Measurements from ENCODE around the gene UCHL5. TPM values are rescaled to one million over a fixed set of nuclear protein-coding genes. Genes with fewer than 3 reads are reported as not detected.
"Not testable (repeated sequence)": the region's sequence is repeated elsewhere in the genome, so short reads cannot be mapped to it uniquely, and the experiment has no call there.

UCHL5 gene
- total RNA-seq, 2 donors from 2014 or later, result 45.4 to 51.7 TPM

DNA sequence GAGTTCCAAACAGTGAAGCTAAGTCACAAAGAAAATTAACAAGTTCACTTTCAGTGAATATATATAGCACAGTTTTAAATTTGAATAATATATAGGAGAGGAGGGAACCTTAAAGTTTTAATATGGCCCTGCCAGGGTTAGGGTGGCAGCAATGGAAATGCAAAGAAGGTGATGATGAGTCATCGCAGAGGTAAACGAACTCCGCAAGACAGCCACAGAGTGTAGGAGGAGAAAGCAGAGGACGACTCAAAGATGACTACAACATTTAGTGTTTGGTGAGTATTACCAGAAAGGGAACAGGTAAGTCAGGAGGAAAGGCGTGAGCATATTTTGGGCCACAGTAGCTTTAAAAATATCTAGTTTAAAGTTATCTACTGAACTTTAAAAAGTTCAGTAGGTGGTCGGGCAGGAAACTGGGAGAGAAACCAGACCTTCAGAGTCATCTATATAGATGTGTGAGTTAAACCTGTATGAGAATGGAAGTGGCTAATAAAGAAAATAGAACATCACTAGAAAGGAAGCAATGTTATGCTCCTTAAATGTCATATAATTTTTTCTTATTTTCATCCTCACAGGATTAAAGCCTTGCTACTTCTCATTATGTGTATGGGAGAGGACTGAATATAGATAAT lies 75.7 kb downstream of the UCHL5 start:
- H3K4me3 Mint-ChIP-seq, result peak overlapping the region; percentile 51 to 68
- DNase-seq (peak; percentile 66 to 73), ATAC-seq (replicated peaks in 1 of 2) (peak; percentile 85 to 88)
- no peaks in the 10 kb centered on the region for H3K27me3 Mint-ChIP-seq (ENCODE audit: low read depth)
- H3K27ac Mint-ChIP-seq, result peak overlapping the region; percentile 88
- peaks cover 45% of the 10 kb centered on the region for H3K4me1 Mint-ChIP-seq (ENCODE audit: low read depth)
- H3K9me3 Mint-ChIP-seq, result no peaks in the 10 kb centered on the region
- H3K36me3 Mint-ChIP-seq (ENCODE audit: insufficient read depth in 2 of 2), result peaks cover 4 to 7% of the 10 kb centered on the region in 2 donors

DNA sequence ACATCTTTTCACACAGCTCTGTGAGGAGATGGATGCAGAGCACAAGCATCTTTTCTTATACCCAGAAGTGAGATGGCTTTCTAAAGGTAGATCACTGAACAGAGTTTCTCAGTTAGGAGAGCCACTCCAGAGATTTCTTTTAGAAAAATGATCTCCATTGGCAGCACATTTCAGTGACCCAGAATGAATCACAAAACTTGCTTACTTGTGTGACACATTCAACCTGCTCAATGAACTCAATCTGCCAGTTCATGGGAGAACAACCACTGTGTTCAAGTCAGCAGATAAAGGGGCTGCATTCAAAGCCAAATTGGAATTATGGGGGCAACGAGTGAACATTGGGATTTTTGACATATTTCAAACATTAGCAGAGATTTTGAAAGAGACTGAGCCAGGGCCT lies 78.3 kb downstream of the UCHL5 start:
- H3K27me3 Mint-ChIP-seq (ENCODE audit: low read depth), result no peaks in the 10 kb centered on the region

DNA sequence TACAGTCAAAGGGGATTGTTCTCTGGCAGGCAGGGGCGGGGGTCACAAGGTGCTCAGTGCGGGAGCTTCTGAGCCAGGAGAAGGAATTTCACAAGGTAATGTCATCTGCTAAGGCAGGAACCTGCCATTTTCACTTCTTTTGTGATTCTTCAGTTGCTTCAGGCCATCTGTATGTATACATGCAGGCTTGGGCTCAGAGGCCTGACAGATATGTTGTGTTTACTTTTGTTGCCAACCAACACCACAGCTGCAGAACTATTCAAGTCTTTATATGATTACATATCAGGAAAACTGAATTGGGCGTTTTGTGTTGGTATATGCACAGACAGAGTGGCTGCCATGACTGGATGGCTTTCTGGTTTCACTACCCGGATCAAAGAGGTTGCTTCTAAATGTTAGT lies 78.8 kb downstream of the UCHL5 start:
- H3K27ac Mint-ChIP-seq; ATAC-seq (replicated peaks in 1 of 2); DNase-seq; H3K36me3 Mint-ChIP-seq (ENCODE audit: insufficient read depth in 2 of 2); H3K4me3 Mint-ChIP-seq; H3K9me3 Mint-ChIP-seq; H3K27me3 Mint-ChIP-seq (ENCODE audit: low read depth): not testable (repeated sequence)
- H3K4me1 Mint-ChIP-seq (ENCODE audit: low read depth), result peaks cover 38% of the 10 kb centered on the region

More for the DNA sequence above, 78.3 kb downstream of the UCHL5 start:
- Mint-ChIP-seq H3K36me3 (ENCODE audit: insufficient read depth in 2 of 2) (peaks cover 0 to 2% of the 10 kb centered on the region in 2 donors), H3K27ac (no peak overlapping the region), H3K4me1 (ENCODE audit: low read depth) (peaks cover 43% of the 10 kb centered on the region), H3K4me3 (no peak overlapping the region), H3K9me3 (no peaks in the 10 kb centered on the region)
- no peak for DNase-seq
- no peak for ATAC-seq (replicated peaks in 1 of 2)

DNA sequence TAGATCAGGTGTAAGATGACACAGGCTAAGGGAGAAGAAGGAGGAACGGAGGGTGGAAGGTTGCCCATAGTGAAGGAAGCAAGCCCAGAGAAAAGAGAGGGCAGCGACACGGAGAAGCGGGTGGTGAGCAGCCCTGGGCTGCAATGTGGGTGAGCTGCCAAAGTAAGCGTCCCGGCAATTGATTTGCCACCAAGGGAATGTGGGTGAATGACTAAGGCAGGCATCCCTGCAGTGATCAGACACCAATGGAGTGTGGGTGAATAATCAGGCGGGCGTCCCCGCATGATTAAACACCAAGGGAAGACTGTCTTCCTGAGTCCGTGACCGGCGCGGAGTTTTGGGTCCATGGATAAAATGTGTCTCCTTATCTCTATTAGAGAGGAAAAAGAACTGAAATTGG lies 79.6 kb downstream of the UCHL5 start:
- ATAC-seq (replicated peaks in 1 of 2) (no peak), DNase-seq (no peak)
- no peak overlapping the region for H3K4me3 Mint-ChIP-seq
- peaks cover 30% of the 10 kb centered on the region for H3K4me1 Mint-ChIP-seq (ENCODE audit: low read depth)
- H3K36me3 Mint-ChIP-seq (ENCODE audit: insufficient read depth in 2 of 2), result peaks cover 0 to 2% of the 10 kb centered on the region in 2 donors
- no peaks in the 10 kb centered on the region for H3K27me3 Mint-ChIP-seq (ENCODE audit: low read depth)
- H3K27ac Mint-ChIP-seq, result no peak overlapping the region
- H3K9me3 Mint-ChIP-seq, result no peaks in the 10 kb centered on the region

DNA sequence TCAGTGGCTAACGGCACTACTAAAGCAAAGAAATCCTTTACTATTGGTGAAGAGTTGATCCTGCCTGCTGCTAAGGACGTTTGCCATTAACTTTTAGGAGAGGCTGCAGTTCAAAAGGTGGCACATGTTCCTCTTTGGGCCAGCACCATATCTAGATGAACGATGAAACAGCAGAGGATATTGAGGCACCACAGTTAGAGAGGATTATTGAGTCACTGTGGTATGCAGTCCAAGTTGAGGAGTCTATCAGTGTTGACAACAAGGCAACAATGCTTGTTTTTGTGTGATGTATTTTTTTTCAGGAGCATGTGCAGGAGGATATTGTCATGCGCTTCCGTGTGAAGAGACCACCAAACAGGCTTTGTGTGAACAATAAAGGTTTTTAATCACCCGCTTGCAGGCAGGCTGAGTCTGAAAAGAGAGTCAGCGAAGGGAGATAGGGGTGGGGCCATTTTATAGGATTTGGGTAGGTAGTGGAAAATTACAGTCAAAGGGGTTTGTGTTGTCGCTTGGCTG lies 80.9 kb downstream of the UCHL5 start:
- DNase-seq (no peak), ATAC-seq (replicated peaks in 1 of 2) (peak; percentile 62 to 67)
- peak overlapping the region; percentile 55 for H3K27ac Mint-ChIP-seq
- peaks cover 0 to 2% of the 10 kb centered on the region in 2 donors for H3K36me3 Mint-ChIP-seq (ENCODE audit: insufficient read depth in 2 of 2)
- no peaks in the 10 kb centered on the region for H3K27me3 Mint-ChIP-seq (ENCODE audit: low read depth)
- H3K9me3 Mint-ChIP-seq, result no peaks in the 10 kb centered on the region
- no peak overlapping the region for H3K4me3 Mint-ChIP-seq
- peaks cover 17% of the 10 kb centered on the region for H3K4me1 Mint-ChIP-seq (ENCODE audit: low read depth)

DNA sequence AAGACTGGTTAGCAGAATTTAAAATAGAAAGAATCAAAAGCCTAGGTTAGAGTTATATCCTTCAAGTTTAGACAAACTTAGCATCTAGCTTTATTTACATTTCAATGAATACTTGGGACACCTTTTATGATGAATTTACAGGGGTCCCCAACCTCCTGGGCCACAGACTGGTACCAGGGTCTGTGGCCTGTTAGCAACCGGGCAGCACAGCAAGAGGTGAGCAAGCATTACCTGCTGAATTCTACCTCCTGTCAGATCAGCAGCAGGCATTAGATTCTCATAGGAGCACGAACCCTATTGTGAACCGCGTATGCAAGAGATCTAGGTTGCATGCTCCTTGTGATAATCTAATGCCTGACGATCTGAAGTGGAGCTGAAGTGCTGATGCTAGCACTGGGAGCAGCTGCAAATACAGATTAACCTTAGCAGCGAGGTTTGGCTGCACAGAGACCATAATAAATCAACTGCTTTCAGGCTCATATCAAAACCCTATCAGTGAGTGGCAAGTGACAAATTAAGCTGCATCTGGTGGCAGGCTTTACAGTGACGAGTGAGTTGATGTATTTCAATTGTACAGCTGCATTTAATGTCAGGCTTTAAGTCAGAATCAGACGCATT lies 82.0 kb downstream of the UCHL5 start:
- H3K4me3 Mint-ChIP-seq, result no peak overlapping the region
- peaks cover 11% of the 10 kb centered on the region for H3K4me1 Mint-ChIP-seq (ENCODE audit: low read depth)
- ATAC-seq (replicated peaks in 1 of 2), result peak in 1 of 2 donors; percentile 11
- peaks cover 0 to 2% of the 10 kb centered on the region in 2 donors for H3K36me3 Mint-ChIP-seq (ENCODE audit: insufficient read depth in 2 of 2)
- H3K27me3 Mint-ChIP-seq (ENCODE audit: low read depth), result no peaks in the 10 kb centered on the region
- H3K27ac Mint-ChIP-seq, result no peak overlapping the region
- H3K9me3 Mint-ChIP-seq, result no peaks in the 10 kb centered on the region
- DNase-seq, result no peak

DNA sequence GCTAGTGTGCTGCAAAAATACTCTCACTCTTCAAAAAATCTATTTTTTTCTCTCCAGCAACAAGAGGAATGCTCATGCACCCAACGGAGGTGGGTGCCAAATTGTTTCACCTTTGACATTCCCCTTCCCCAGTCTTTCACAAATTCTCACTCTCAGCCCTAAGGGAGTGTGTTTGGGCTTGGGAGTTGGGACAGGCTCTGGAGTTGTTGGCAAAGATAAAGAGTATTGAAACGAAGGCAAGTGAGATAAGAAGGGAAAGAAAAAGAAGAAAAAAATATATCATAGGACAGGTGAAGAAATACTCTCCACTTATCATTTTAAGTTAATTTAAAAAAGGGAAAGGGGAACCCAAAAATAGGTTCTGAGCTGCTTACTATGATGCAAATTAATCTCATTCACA lies 82.6 kb downstream of the UCHL5 start:
- peaks cover 11% of the 10 kb centered on the region for H3K4me1 Mint-ChIP-seq (ENCODE audit: low read depth)
- DNase-seq (no peak), ATAC-seq (replicated peaks in 1 of 2) (no peak)
- H3K36me3 Mint-ChIP-seq (ENCODE audit: insufficient read depth in 2 of 2), result peaks cover 0 to 2% of the 10 kb centered on the region in 2 donors
- H3K4me3 Mint-ChIP-seq, result no peak overlapping the region
- H3K27me3 Mint-ChIP-seq (ENCODE audit: low read depth), result no peaks in the 10 kb centered on the region
- H3K9me3 Mint-ChIP-seq, result no peaks in the 10 kb centered on the region
- H3K27ac Mint-ChIP-seq, result no peak overlapping the region

DNA sequence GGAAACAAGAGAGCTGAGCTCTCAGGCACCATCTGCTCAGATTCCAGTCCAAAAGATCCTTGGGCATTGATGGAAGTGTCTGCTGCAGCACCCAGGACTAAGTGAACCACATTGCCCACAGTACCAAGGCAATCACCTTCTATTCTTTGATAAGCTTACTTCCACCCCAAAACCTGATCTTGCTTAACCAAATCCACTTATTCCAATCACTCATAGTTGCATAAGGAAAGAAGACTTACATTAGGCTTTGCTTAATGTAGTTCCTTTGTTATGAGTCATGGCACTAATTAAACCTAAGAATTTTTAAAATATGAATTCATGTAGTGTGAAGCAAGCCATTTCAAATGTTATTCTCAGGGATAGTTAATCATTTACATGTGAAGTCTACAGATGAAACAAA lies 84.5 kb downstream of the UCHL5 start:
- ATAC-seq (replicated peaks in 1 of 2) (no peak), DNase-seq (no peak)
- H3K4me1 Mint-ChIP-seq (ENCODE audit: low read depth), result peaks cover 11% of the 10 kb centered on the region
- H3K27ac Mint-ChIP-seq, result no peak overlapping the region
- H3K27me3 Mint-ChIP-seq (ENCODE audit: low read depth), result no peaks in the 10 kb centered on the region
- H3K4me3 Mint-ChIP-seq, result no peak overlapping the region
- peaks cover 0 to under 1% of the 10 kb centered on the region in 2 donors for H3K36me3 Mint-ChIP-seq (ENCODE audit: insufficient read depth in 2 of 2)
- no peaks in the 10 kb centered on the region for H3K9me3 Mint-ChIP-seq

DNA sequence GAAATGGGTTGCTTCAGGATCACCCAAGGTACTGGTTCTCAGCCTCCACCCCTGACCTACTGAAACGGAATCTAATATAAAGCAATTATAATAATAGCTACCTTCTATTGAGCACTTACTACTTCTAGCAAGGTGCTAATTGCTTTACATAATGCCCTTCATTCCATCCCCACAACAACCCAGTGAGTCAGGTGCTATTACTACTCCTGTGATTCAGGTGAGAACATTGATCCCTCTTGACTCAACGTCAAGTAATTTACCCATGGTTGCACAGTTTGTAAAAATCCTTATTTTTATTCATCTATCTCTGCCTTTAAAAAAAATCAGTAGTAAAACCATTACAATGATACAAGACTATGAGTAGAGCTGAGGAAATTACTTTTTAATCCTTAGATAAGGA lies 85.2 kb downstream of the UCHL5 start:
- no peaks in the 10 kb centered on the region for H3K36me3 Mint-ChIP-seq (ENCODE audit: insufficient read depth in 2 of 2)
- DNase-seq (no peak), ATAC-seq (replicated peaks in 1 of 2) (no peak)
- H3K9me3 Mint-ChIP-seq, result no peaks in the 10 kb centered on the region
- no peak overlapping the region for H3K27ac Mint-ChIP-seq
- H3K4me3 Mint-ChIP-seq, result no peak overlapping the region
- H3K27me3 Mint-ChIP-seq (ENCODE audit: low read depth), result no peaks in the 10 kb centered on the region
- peaks cover 9% of the 10 kb centered on the region for H3K4me1 Mint-ChIP-seq (ENCODE audit: low read depth)

DNA sequence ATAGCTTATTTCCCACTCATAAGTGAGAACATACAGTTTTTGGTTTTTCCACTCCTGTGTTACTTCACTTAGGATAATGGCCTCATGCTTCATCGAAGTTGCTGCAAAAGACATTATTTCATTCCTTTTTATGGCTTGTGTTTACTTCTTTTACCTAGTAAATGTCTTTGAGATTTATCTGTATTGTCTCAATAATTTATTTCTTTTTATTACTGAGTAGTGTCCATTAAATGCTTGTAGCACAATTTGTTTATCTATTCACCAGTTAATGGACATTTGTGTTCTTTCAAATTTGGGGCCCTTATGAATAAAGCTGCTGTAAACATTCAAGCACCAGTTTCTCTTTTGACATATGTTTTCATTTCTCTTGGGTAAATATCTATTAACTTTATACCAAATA lies 86.0 kb downstream of the UCHL5 start:
- H3K27me3 Mint-ChIP-seq (ENCODE audit: low read depth), result no peaks in the 10 kb centered on the region
- H3K9me3 Mint-ChIP-seq, result no peaks in the 10 kb centered on the region
- no peak for DNase-seq
- ATAC-seq (replicated peaks in 1 of 2), result no peak
- no peak overlapping the region for H3K27ac Mint-ChIP-seq
- H3K36me3 Mint-ChIP-seq (ENCODE audit: insufficient read depth in 2 of 2), result no peaks in the 10 kb centered on the region
- no peak overlapping the region for H3K4me3 Mint-ChIP-seq
- H3K4me1 Mint-ChIP-seq (ENCODE audit: low read depth), result peaks cover 1% of the 10 kb centered on the region

DNA sequence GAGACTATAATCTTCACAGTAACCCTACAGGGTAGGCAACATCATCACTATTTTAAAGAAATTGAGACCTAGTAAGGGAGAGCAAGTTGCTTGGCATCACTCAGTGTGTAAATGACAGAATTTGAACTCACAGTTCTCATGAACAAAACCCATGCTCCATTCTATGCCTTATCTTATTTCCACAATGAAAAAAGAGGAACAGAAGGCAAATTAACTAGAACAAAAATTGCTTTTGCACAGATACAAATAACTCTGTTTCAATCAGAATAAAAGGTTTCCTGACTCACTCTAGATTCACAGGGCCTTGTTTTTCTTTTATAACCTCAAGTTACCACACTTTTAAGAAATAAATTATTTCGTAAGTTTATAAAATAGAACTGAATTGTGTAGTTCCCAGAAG lies 90.1 kb downstream of the UCHL5 start:
- H3K4me3 Mint-ChIP-seq, result no peak overlapping the region
- no peaks in the 10 kb centered on the region for H3K9me3 Mint-ChIP-seq
- no peak for DNase-seq
- no peak for ATAC-seq (replicated peaks in 1 of 2)
- no peak overlapping the region for H3K27ac Mint-ChIP-seq
- no peaks in the 10 kb centered on the region for H3K27me3 Mint-ChIP-seq (ENCODE audit: low read depth)
- no peaks in the 10 kb centered on the region for H3K36me3 Mint-ChIP-seq (ENCODE audit: insufficient read depth in 2 of 2)
- H3K4me1 Mint-ChIP-seq (ENCODE audit: low read depth), result no peaks in the 10 kb centered on the region

DNA sequence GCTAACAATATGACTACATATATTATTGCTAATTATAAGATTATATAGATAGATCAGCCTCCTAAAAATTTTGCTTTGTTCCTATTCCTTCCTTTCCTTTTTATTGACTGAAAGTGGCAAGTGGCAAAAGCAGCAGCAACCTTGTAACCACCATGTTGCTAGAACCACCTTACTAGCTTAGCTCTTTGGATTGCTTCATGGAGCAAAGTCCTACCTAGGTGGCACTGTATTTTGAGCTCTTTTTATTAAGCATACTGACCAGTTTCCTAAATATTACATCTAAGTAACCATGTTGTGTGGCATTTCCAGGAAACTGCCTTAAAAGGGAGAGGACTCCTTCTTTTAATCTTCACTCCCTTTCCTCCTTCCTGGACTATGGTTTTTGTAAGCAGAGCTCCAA lies 90.8 kb downstream of the UCHL5 start:
- no peaks in the 10 kb centered on the region for H3K27me3 Mint-ChIP-seq (ENCODE audit: low read depth)
- H3K9me3 Mint-ChIP-seq, result no peaks in the 10 kb centered on the region
- H3K4me3 Mint-ChIP-seq, result no peak overlapping the region
- DNase-seq (no peak), ATAC-seq (replicated peaks in 1 of 2) (no peak)
- no peaks in the 10 kb centered on the region for H3K4me1 Mint-ChIP-seq (ENCODE audit: low read depth)
- H3K36me3 Mint-ChIP-seq (ENCODE audit: insufficient read depth in 2 of 2), result no peaks in the 10 kb centered on the region
- H3K27ac Mint-ChIP-seq, result no peak overlapping the region

DNA sequence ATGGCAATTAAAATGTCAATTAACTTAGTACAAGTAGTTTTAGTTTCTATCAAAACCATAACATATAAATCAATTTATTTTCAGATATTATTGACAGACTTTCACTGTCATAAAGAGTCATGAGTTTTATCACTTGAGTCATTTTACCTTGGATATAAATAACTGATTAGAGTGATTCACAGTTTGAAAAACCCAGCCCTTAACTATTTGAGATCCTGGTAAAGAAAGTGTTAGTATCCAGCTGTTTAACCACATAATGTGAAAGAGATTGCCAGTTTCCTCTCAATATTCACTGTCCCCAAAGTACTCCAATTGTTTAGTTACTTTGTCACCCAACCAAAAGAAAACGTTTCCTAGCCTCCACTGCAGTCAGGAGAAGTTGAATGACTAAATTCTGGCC lies 91.3 kb downstream of the UCHL5 start:
- ATAC-seq (replicated peaks in 1 of 2) (no peak), DNase-seq (no peak)
- no peaks in the 10 kb centered on the region for H3K36me3 Mint-ChIP-seq (ENCODE audit: insufficient read depth in 2 of 2)
- H3K4me3 Mint-ChIP-seq, result no peak overlapping the region
- no peaks in the 10 kb centered on the region for H3K27me3 Mint-ChIP-seq (ENCODE audit: low read depth)
- H3K9me3 Mint-ChIP-seq, result no peaks in the 10 kb centered on the region
- H3K27ac Mint-ChIP-seq, result no peak overlapping the region
- H3K4me1 Mint-ChIP-seq (ENCODE audit: low read depth), result no peaks in the 10 kb centered on the region
